ENCODE data around the gene SLC38A1.

The SLC38A1 gene

GRCh38 chr12:46152456-46152855 lies 116.4 kb downstream of the SLC38A1 start:
- no peak overlapping the region for H3K4me3 ChIP-seq (ENCODE audit: control insufficient read depth, low read depth, low read length)
- DNase-seq (ENCODE audit: low read depth) = no peak
- no peak for TF ChIP-seq CTCF (conservative IDR thresholded peaks at IDR 0.05; ENCODE audit: control insufficient read depth, insufficient read depth, low read depth, low read length)

GRCh38 chr12:46150735-46151134 lies 118.1 kb downstream of the SLC38A1 start:
- H3K4me3 ChIP-seq (ENCODE audit: control insufficient read depth, low read depth, low read length) = no peak overlapping the region
- TF ChIP-seq CTCF (conservative IDR thresholded peaks at IDR 0.05; ENCODE audit: control insufficient read depth, insufficient read depth, low read depth, low read length) = no peak
- DNase-seq (ENCODE audit: low read depth) = no peak

GRCh38 chr12:46149905-46150304 lies 118.9 kb downstream of the SLC38A1 start:
- DNase-seq (ENCODE audit: low read depth) = no peak
- H3K4me3 ChIP-seq (ENCODE audit: control insufficient read depth, low read depth, low read length) = no peak overlapping the region
- no peak for TF ChIP-seq CTCF (conservative IDR thresholded peaks at IDR 0.05; ENCODE audit: control insufficient read depth, insufficient read depth, low read depth, low read length)

- no peak overlapping the region for H3K4me3 ChIP-seq (ENCODE audit: control insufficient read depth, low read depth, low read length)
- TF ChIP-seq CTCF (conservative IDR thresholded peaks at IDR 0.05; ENCODE audit: control insufficient read depth, insufficient read depth, low read depth, low read length) = no peak
- DNase-seq (ENCODE audit: low read depth) = no peak
Measured at GRCh38 chr12:46149079-46149464, 119.8 kb downstream of the SLC38A1 start.

- no peak for TF ChIP-seq CTCF (conservative IDR thresholded peaks at IDR 0.05; ENCODE audit: control insufficient read depth, insufficient read depth, low read depth, low read length)
Measured at GRCh38 chr12:46148327-46149078, 120.3 kb downstream of the SLC38A1 start.

GRCh38 chr12:46147144-46147543 lies 121.7 kb downstream of the SLC38A1 start:
- TF ChIP-seq CTCF (conservative IDR thresholded peaks at IDR 0.05; ENCODE audit: control insufficient read depth, insufficient read depth, low read depth, low read length) = no peak
- DNase-seq (ENCODE audit: low read depth) = no peak
- H3K4me3 ChIP-seq (ENCODE audit: control insufficient read depth, low read depth, low read length) = no peak overlapping the region

More at GRCh38 chr12:46148327-46149078, 120.3 kb downstream of the SLC38A1 start:
- no peak overlapping the region for H3K4me3 ChIP-seq (ENCODE audit: control insufficient read depth, low read depth, low read length)
- no peak for DNase-seq (ENCODE audit: low read depth)
